ENCODE results near the gene CRACR2B. TPM values are rescaled to one million over a fixed set of nuclear protein-coding genes. Genes with fewer than 3 reads are reported as not detected.

The CRACR2B gene
- total RNA-seq, 1 donor = 0.72 TPM

DNA sequence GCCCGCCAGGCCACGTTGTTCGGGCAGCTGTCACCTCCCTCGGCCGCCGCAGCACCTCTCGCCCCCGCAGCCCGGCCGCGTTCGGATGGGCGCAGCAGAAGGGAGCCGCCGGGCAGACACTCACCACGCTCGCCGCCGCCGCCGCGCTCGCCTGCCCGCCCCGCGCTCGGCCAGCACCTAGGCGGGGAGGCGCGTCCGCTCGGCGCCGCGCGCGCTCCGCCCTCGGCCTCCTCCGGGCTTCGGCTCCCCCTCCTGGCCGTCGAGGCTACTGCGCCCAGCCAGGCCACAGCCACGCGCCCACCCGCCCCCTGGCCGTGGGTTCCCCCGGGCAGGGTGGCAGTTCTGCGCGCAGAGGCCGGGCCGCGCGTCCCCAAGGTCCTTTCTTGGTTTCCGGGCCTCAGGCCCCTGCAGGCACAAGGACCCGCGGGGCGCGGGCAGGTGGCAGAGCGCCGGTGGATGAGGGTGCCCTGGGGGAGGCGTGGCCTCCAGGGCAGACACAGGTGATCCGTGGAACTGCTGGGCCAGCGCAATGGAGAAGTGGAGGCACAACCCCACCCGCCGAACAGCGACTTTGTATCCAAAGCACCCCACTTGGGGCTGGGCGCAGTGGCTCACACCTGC lies 29.5 kb upstream of the CRACR2B start, which contains the start of gene SLC25A22:
TSS of gene SLC25A22 (minus strand) at position 189 of the 621 bp plus-strand sequence. CDS start 3,275 bp downstream, outside the sequence.
- peak; percentile 46 for TF ChIP-seq CTCF (IDR thresholded peaks at IDR 0.05; ENCODE audit: extremely low read depth, low read depth, low read length)

DNA sequence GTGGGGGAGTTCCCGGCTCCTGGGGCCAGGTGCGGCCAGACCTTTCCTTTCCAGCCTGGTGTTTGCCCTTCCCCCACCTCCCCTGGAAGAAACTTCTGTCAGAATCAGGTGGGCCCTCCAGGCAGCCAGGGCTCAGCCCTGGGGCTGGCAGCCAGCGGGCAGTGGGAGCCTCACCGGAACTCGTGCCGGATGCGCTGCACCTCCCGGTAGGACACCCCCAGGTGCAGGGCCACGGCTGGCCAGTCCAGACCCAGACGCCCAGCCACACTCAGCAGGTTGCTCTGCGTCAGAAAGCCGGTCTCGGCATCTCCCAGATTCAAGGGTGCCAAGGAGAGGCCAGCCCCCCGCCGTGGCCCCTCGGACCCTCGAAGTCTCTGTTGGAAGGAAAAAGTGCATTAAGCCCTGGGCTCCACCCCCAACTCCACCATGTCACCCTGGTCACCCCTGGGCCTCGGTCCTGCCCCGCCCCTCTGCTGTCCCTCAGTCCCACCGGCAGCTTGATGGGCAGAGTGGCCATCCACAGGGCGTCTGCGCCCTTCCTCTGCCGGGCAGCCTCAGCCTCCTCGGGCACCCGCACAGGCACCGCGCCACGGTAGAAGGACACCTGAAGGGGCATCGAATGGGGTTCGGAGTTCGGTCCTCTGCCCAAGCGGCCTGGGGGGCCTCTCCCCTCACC lies 27.9 kb upstream of the CRACR2B start:
- no peak for TF ChIP-seq CTCF (IDR thresholded peaks at IDR 0.05; ENCODE audit: extremely low read depth, low read depth, low read length)
- peaks cover 23% of the 10 kb centered on the region for H3K36me3 ChIP-seq (ENCODE audit: insufficient read depth, low read length)
- H3K9me3 ChIP-seq (ENCODE audit: low read depth, low read length) = no peaks in the 10 kb centered on the region
- peaks cover 2% of the 10 kb centered on the region for H4K20me1 ChIP-seq (ENCODE audit: insufficient read depth, low read length)
- peaks cover 18% of the 10 kb centered on the region for H3K79me2 ChIP-seq (ENCODE audit: insufficient read depth, low read length)
- no peak overlapping the region for H2AFZ ChIP-seq (ENCODE audit: low read length)
- no peak for DNase-seq (ENCODE audit: insufficient read length, low spot score, missing footprints)
- H3K27ac ChIP-seq (ENCODE audit: low read depth, low read length) = no peak overlapping the region
- no peaks in the 10 kb centered on the region for H3K27me3 ChIP-seq (ENCODE audit: insufficient read depth, low read length)
- H3K4me3 ChIP-seq (ENCODE audit: insufficient read depth, low read length) = no peak overlapping the region
- H3K4me1 ChIP-seq (ENCODE audit: insufficient read depth, low read length) = peaks cover 31% of the 10 kb centered on the region
- H3K4me2 ChIP-seq (ENCODE audit: insufficient read depth, low read length) = no peak overlapping the region

More for the DNA sequence above, 29.5 kb upstream of the CRACR2B start, which contains the start of gene SLC25A22:
- H3K27me3 ChIP-seq (ENCODE audit: insufficient read depth, low read length) = no peaks in the 10 kb centered on the region
- peak within 1 kb of the TSS; percentile 86 for H3K4me2 ChIP-seq (ENCODE audit: insufficient read depth, low read length)
- H4K20me1 ChIP-seq (ENCODE audit: insufficient read depth, low read length) = peaks cover 2% of the 10 kb centered on the region
- H3K79me2 ChIP-seq (ENCODE audit: insufficient read depth, low read length) = peaks cover 7% of the 10 kb centered on the region
- peak within 1 kb of the TSS; percentile 85 for H2AFZ ChIP-seq (ENCODE audit: low read length)
- H3K27ac ChIP-seq (ENCODE audit: low read depth, low read length) = peak within 1 kb of the TSS; percentile 65
- peaks cover 17% of the 10 kb centered on the region for H3K4me1 ChIP-seq (ENCODE audit: insufficient read depth, low read length)
- peak; percentile 100 for DNase-seq (ENCODE audit: insufficient read length, low spot score, missing footprints)
- H3K36me3 ChIP-seq (ENCODE audit: insufficient read depth, low read length) = peaks cover 23% of the 10 kb centered on the region
- no peaks in the 10 kb centered on the region for H3K9me3 ChIP-seq (ENCODE audit: low read depth, low read length)
- H3K4me3 ChIP-seq (ENCODE audit: insufficient read depth, low read length) = peak within 1 kb of the TSS; percentile 87

- no peaks in the 10 kb centered on the region for H3K9me3 ChIP-seq (ENCODE audit: low read depth, low read length)
- H3K4me2 ChIP-seq (ENCODE audit: insufficient read depth, low read length) = no peak overlapping the region
- no peak for DNase-seq (ENCODE audit: insufficient read length, low spot score, missing footprints)
- TF ChIP-seq CTCF (IDR thresholded peaks at IDR 0.05; ENCODE audit: extremely low read depth, low read depth, low read length) = no peak
- peaks cover 2% of the 10 kb centered on the region for H4K20me1 ChIP-seq (ENCODE audit: insufficient read depth, low read length)
- no peak overlapping the region for H2AFZ ChIP-seq (ENCODE audit: low read length)
- no peak overlapping the region for H3K4me3 ChIP-seq (ENCODE audit: insufficient read depth, low read length)
- H3K4me1 ChIP-seq (ENCODE audit: insufficient read depth, low read length) = peaks cover 30% of the 10 kb centered on the region
- peaks cover 23% of the 10 kb centered on the region for H3K36me3 ChIP-seq (ENCODE audit: insufficient read depth, low read length)
- no peaks in the 10 kb centered on the region for H3K27me3 ChIP-seq (ENCODE audit: insufficient read depth, low read length)
- H3K79me2 ChIP-seq (ENCODE audit: insufficient read depth, low read length) = peaks cover 18% of the 10 kb centered on the region
- H3K27ac ChIP-seq (ENCODE audit: low read depth, low read length) = no peak overlapping the region
Observed at GRCh38 chr11:800473-800872, 27.2 kb upstream of the CRACR2B start.

- no peaks in the 10 kb centered on the region for H3K27me3 ChIP-seq (ENCODE audit: insufficient read depth, low read length)
- no peak for TF ChIP-seq CTCF (IDR thresholded peaks at IDR 0.05; ENCODE audit: extremely low read depth, low read depth, low read length)
- no peaks in the 10 kb centered on the region for H3K9me3 ChIP-seq (ENCODE audit: low read depth, low read length)
- H3K27ac ChIP-seq (ENCODE audit: low read depth, low read length) = no peak overlapping the region
- H3K79me2 ChIP-seq (ENCODE audit: insufficient read depth, low read length) = peaks cover 14% of the 10 kb centered on the region
- peaks cover 23% of the 10 kb centered on the region for H3K36me3 ChIP-seq (ENCODE audit: insufficient read depth, low read length)
- DNase-seq (ENCODE audit: insufficient read length, low spot score, missing footprints) = no peak
- no peak overlapping the region for H3K4me2 ChIP-seq (ENCODE audit: insufficient read depth, low read length)
- peaks cover 26% of the 10 kb centered on the region for H3K4me1 ChIP-seq (ENCODE audit: insufficient read depth, low read length)
- H4K20me1 ChIP-seq (ENCODE audit: insufficient read depth, low read length) = peaks cover 2% of the 10 kb centered on the region
- H2AFZ ChIP-seq (ENCODE audit: low read length) = no peak overlapping the region
- H3K4me3 ChIP-seq (ENCODE audit: insufficient read depth, low read length) = no peak overlapping the region
Observed at GRCh38 chr11:801097-801780, 26.5 kb upstream of the CRACR2B start.
